Fibroblast of upper back skin (primary cell): Measurements from ENCODE around the gene IL1F10.

Experiments used
- DNase-seq: peaks from one replicate; pipeline ENCODE4 v3.0.0-alpha.2; 2013

The IL1F10 gene

DNA sequence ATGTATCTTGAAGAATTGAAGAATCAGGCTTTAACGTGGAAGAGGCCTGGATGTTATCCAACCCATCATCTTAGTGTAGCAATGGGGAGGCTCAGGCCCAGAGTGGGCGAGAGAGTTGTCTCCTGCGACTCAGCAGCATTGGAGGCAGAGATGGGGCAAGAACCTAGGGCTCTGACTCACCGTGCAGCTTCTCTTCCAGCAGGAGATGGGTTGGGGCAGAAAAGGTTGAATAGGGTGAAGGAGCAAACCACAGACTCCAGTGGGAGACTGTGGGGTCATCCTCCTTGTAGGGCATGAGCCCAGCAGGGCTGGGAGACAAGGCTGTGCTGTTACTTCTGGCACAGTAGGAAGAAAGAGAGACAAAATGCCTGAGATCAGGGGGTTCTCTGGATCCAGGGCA, 7.4 kb upstream of the IL1F10 start:
- no peak for DNase-seq

GRCh38 chr2:113060796-113061195, 7.0 kb upstream of the IL1F10 start:
- no peak for DNase-seq

- no peak for DNase-seq
Observed at GRCh38 chr2:113061241-113061640, 6.5 kb upstream of the IL1F10 start.

- DNase-seq, result no peak
Observed at GRCh38 chr2:113061896-113062770, 5.6 kb upstream of the IL1F10 start.

- no peak for DNase-seq
Observed at GRCh38 chr2:113064281-113064680, 3.5 kb upstream of the IL1F10 start.

DNA sequence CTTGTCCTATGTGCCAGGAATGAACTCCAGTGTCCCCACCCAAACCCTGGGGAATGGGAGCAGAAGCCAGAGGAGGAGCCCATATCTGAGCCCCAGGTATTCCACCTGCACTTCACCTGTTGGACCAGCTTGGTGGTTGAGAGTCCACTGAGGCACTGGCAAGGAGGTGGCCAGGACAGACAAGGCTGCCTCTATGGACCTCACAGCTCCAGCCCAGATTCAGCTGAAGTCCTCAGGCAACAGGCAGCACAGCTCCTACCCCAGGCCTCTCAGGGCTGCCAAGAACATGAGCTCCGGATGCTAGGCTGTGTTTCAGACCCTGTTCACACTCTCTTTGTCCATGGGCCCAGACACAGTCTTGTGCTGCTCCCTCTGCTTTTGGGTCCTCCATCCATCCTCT, 2.9 kb upstream of the IL1F10 start:
- no peak for DNase-seq

DNA sequence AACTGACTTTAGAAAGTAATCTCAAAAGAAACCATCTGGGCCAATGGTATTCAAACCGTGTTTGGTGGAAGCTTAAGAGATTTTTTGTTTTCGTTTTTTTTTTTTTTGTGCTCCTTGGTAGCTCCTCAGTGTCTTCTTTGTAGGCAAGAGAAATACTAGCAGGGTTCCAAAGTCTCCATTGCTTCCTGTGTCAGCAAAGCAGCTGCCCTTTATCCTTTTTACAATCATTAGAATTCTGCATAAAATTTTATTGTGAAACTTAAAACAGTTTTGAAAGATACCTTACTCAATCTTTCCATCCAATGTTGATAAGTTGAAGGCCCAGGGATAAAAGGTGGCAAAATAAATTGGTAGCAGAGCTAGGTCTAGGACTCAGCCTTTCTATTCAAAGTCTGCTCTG, 479 bp downstream of the IL1F10 start:
- no peak for DNase-seq

GRCh38 chr2:113068706-113069485, 1.1 kb downstream of the IL1F10 start:
- peak; percentile 25 for DNase-seq

GRCh38 chr2:113069676-113070605, 2.2 kb downstream of the IL1F10 start:
- no peak for DNase-seq

GRCh38 chr2:113070606-113070975, 2.8 kb downstream of the IL1F10 start:
- no peak for DNase-seq

GRCh38 chr2:113072584-113072983, 4.8 kb downstream of the IL1F10 start:
- no peak for DNase-seq

DNA sequence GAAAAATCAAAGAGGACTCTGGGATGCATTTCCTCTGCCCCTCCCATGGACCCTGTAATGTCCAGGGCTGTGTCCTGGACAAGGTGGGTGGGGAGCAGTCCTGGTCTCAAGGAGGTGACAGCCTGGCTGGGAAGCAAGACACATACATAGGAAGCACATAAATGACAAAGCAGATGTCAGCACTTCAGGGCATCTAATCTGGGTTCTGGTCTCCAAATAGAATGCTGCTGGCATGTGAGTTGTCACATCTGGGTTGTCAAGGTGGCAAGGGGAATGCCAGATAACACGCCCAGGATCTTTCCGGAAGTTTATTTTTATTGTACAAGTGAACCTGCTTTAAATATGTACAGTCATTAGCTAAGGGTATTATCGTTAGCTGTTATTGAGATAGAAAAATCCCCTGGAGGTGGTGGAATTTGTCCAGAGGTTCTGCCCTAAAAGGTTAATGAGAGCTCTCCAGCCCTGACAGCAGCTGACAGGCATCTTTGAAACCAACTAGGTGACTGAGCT, 5.6 kb downstream of the IL1F10 start:
- DNase-seq, result no peak

DNA sequence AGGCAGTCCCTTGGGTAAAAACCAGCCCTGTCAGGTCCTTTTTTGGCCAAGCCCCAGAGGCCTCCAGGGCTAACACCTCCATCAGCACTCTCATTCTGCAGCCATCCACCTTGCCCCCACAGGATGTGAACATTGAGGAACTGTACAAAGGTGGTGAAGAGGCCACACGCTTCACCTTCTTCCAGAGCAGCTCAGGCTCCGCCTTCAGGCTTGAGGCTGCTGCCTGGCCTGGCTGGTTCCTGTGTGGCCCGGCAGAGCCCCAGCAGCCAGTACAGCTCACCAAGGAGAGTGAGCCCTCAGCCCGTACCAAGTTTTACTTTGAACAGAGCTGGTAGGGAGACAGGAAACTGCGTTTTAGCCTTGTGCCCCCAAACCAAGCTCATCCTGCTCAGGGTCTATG, 7.3 kb downstream of the IL1F10 start:
- DNase-seq, result no peak

- DNase-seq, result no peak
Observed at GRCh38 chr2:113075600-113075999, 7.8 kb downstream of the IL1F10 start.

DNA sequence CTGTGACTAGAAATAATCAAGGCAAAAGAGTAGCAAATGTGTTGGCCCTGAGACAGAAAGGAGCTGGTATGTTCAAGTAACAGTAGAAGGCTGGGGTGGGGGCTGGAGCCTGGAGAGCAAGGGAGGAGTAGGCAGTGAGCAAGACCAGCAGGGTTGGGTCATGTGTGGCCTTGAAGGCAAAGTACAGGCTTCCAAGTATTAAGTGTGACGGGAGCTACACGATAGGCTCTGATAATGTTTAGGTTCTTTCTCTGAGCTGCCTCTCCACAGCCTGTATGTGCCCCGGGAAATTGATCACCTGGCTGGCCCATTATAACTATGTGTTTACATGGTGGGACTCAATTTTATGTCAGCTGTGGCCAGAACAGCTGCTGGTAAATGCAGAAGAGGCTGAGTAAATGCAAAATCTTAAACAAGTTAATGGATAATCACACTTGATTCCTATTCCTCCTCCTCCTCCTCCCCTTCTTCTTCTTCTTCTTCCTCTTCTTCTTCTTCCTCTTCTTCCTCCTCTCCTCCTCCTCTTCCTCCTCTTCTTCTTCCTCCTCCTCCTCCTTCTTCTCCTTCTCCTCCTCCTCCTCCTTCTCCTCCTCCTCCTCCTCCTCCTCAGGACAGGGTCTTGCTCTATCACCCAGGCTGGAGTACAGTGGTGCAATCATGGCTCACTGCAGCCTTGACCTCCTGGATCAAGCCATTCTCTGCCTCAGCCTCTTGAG, 9.3 kb downstream of the IL1F10 start:
- no peak for DNase-seq

GRCh38 chr2:113077921-113078320, 10.2 kb downstream of the IL1F10 start:
- no peak for DNase-seq

- DNase-seq, result no peak
Observed at GRCh38 chr2:113078350-113078839, 10.6 kb downstream of the IL1F10 start.

DNA sequence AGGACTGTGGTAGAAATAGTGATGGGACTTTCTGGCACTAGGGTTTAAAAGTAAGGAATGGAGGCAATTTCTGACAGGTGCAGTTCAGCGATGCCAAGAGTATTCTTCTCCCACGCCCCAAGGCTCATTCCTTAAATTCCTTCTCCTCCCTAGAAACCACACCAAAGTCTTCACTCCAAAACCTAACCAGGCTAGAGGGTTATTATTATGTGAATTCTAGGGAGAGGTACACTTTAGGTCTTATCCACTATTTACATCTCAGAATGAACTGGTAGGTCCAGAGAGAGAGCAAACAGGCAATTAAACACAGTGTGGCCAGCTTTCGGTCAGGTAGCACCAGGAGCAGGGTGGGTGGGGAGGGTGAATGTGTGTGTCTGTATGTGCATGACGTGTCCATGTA, 11.4 kb downstream of the IL1F10 start:
- DNase-seq, result no peak

DNA sequence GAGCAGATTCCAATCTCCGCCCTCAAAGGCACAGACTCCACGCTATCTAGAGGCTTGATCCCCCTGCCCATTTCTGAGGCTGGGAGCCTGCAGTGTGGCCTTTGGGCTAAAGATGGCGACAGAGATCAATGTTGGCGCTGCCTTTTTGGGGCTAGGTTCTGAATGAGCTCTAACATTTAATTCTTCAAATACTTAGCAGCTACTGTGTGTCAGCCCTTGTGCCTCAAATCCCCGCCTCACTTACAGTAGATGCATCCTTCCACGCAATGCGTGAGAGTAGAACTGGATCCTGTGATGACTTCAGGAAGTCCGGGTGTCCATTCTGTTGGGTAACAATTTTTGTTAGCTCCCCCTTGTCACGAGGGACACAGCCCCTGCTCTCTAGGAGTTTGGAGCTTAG, 12.4 kb downstream of the IL1F10 start:
- peak; percentile 27 for DNase-seq

GRCh38 chr2:113081488-113082210, 13.9 kb downstream of the IL1F10 start:
- no peak for DNase-seq

- DNase-seq, result no peak
Observed at GRCh38 chr2:113083296-113083695, 15.5 kb downstream of the IL1F10 start.
